ENCODE data around the gene TSR2.

DNA sequence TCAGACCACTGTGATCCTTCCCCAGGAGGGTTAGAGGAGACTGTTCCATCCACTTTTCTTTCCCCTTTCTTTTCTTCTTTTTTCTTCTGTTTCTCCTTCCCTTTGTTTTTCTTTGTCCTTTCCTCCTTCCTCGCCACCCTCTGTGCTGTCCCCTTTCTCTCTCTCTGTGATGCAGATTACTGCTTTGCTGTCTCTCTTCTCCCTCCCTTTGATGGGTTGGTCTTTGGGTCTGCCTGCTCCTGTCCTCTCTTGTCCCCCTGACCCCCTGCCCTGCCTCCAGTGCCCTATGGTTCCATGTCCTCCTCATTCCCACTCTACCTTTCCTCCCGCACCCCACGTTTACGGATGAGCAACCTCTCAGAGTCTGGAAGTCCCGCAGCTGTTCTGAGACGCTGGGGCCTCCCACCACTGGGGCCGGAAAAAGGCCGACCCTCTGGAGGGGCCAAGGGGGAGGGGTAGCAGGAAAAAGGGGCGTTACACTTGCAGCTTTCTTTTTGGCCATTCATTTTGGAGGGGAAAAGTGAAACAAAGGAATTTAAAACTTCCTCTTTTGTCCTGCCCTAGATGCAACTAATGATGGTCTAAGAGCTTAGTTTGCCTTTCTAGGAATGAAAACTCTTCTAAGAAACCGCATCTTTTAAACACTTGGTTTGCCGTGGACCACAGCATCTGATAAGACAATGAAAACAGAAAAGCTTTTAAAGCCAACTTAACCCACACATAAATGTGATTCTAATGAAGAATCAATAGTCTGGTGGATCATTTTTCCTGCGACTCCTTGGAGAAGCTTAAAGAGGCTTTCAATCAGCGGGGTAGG, 24.5 kb upstream of the TSR2 start:
- TF ChIP-seq, protein P1, sequence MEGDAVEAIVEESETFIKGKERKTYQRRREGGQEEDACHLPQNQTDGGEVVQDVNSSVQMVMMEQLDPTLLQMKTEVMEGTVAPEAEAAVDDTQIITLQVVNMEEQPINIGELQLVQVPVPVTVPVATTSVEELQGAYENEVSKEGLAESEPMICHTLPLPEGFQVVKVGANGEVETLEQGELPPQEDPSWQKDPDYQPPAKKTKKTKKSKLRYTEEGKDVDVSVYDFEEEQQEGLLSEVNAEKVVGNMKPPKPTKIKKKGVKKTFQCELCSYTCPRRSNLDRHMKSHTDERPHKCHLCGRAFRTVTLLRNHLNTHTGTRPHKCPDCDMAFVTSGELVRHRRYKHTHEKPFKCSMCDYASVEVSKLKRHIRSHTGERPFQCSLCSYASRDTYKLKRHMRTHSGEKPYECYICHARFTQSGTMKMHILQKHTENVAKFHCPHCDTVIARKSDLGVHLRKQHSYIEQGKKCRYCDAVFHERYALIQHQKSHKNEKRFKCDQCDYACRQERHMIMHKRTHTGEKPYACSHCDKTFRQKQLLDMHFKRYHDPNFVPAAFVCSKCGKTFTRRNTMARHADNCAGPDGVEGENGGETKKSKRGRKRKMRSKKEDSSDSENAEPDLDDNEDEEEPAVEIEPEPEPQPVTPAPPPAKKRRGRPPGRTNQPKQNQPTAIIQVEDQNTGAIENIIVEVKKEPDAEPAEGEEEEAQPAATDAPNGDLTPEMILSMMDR (IDR thresholded peaks at IDR 0.05; ENCODE audit: low read depth, low read length), result no peak
- no peak for TF ChIP-seq POLR2A (IDR thresholded peaks at IDR 0.05; ENCODE audit: extremely low read depth, insufficient read length)

Data from NB4 (cell line).